GM21515 (cell line): ENCODE data around the gene TNFRSF6B.
"Not testable (repeated sequence)": the region's sequence is repeated elsewhere in the genome, so short reads cannot be mapped to it uniquely, and the experiment has no call there.

Source experiments
- ATAC-seq: cut with Tn5 transposase; IDR thresholded peaks from one replicate; pipeline ENCODE4 v1.9.1; 2021; ENCODE audit not compliant: unreplicated experiment

TNFRSF6B gene

DNA sequence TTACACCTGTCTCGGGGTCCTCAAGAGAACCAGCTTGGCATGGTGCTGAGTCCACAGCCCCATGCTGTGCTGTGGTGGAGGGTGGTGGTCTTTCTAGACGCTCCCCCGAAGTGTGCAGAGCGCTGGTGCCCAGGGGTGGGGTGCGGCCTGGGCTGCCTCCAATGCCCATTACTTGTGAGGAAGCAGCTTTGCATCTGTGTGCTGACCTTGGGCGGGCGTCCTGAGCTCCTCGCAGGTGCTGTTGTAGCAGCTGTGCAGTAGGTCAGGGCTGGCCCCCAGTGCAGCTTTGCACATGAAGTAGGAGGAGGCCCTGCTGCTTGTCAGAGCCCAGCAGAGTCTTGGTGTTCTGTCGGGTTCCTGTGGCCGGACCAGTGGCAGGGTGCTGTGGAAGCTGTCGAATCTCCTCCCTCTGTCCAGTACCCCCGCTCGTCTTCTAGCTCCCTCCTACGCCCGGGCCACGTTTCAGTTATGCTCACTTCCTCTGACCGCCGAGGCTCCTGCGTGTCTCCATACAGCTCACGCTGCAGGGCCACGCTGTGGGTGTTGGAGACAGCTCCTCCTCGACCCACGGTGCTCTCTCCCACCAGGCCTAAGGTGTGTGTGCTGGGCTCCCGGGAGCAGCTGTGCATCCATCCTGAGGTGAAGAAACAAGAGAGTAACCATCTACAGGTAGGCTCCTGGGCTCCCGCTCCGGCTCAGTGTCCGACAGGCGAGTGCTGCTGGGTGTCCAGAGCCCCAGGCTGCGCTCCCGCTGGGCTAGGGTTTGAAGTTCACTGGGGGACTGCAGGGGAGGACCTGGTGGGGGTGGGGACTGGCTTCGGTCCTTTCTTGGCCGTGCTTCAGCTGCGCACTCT lies 34.3 kb upstream of the TNFRSF6B start:
- ATAC-seq: no peak

GRCh38 chr20:63662813-63663189 lies 33.7 kb upstream of the TNFRSF6B start:
- no peak for ATAC-seq

DNA sequence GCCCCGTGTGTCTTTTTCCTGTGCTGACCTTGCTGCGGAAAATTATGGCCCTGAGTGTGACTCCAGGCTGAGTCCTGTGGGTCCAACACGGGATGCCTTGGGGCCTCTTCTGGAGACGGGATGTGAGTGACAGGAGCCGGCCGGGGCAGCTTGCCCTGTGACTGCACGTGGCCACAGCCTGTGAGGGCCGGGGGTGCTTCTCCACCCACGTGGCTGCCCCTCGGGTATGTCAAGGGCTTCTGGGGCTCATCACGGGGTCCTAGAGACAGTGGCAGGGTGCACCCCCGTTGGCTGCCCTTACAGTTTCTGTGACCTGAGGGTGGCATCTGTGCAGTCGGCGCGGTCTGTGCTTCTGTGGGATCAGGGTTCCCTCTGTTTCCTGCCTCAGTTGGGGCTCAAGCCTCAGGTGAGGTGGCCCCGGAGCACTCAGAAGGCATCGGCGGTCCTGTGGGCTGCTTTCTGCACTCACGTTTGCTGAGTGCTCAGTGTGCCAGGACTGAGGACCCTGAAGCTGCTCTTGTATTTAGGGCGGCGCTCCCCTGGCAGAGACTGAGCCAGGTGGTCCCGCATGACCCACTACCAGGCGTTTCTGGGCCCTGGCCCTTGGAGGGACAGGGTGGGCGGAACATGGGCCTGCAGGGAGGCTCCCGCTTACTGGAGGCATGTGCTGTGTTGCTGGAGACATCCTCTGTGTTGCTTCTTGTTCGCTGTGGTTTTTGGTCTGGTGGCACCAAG lies 33.0 kb upstream of the TNFRSF6B start:
- ATAC-seq: no peak

DNA sequence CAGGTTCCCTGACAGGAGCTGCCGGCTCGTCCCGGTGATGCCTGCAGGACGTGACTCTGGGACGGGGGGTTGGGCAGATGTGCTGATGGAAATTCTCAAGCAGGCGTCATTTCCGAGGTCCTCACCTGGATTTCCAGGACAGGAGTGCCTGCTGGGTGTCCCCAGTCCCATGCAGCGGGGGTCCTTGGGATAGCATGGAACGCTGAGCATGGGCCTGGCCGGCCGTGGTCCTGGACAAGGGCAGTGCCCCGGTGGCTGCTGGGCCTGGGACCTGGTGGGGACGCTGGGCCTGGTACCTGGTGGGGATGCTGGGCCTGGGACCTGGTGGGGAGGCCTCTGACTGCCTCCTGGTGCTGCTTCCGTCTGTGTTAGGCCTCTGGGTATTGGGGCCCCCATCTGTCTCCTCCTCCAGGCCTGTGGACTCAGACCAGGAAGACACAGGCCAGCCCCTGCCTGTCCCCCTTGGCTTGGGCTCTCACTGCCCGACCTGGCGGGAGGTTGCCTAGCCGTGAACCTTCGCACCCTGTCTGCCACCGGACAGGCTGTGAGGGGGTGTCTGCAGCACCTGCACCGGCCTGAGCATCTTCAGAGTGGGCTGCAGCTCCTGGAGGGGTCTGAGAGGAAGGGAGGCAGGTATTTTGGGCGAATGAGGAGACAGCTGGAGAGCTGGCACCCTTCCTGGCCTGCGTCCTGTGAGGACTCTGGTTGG lies 32.2 kb upstream of the TNFRSF6B start:
- ATAC-seq: no peak

GRCh38 chr20:63664861-63665594 lies 31.4 kb upstream of the TNFRSF6B start:
- no peak for ATAC-seq

DNA sequence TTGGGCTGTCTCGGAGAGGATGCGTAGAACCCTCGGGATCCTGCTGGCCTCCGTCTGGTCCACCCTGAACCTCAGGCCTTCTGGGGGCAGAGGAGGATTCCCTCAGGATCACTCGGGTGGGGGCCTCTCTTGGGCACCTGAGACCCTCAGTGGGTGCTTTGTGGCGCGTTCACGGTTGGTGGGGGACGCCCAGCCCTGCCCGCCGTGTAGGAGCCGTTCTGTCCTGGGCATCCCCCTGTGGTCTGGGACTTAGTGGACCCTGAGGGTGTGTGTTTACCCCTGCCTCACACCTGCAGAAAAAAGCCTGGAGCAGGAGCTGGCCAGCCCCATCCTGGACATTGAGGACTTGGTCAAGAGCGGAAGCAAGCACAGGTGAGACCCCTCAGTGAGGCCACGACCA lies 30.7 kb upstream of the TNFRSF6B start:
- ATAC-seq: no peak

- no peak for ATAC-seq
These were observed 28.6 kb upstream of the TNFRSF6B start for GRCh38 chr20:63667858-63668257.

DNA sequence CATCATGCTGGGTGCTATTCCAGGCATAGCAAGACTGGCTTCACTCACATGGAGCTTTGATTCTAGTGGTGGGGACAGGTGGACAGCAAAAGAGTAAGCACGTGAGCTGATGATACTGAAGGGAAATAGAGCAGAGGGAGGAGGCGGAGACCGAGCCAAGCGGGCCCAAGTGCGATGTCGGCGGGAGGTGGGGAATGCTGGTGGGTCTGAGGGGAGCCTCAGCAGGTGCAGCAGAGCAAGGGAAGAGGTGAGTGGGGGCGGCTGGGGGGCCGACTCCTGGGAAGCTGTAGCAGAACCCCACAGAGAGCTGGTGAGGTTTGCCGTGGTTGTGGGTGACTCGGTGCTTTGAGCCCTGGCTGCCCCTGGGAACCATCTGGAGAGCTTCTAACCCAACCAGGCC lies 28.1 kb upstream of the TNFRSF6B start:
- no peak for ATAC-seq

DNA sequence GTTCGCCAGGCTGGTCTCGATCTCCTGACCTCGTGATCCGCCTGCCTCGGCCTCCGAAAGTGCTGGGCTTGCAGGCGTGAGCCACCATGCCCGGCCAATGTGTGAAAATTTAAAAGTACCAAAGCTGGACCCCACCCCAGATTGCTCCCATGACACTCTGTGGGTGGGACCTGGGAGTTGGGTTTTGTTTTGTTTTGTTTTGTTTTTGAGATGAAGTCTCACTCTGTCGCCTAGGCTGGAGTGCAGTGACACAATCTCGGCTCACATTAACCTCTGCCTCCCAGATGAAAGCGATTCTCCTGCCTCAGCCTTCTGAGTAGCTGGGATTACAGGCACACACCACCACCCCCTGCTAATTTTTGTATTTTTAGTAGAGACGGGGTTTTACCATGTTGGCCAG lies 24.8 kb upstream of the TNFRSF6B start:
- ATAC-seq: not testable (repeated sequence)

GRCh38 chr20:63672666-63673065 lies 23.8 kb upstream of the TNFRSF6B start:
- no peak for ATAC-seq

DNA sequence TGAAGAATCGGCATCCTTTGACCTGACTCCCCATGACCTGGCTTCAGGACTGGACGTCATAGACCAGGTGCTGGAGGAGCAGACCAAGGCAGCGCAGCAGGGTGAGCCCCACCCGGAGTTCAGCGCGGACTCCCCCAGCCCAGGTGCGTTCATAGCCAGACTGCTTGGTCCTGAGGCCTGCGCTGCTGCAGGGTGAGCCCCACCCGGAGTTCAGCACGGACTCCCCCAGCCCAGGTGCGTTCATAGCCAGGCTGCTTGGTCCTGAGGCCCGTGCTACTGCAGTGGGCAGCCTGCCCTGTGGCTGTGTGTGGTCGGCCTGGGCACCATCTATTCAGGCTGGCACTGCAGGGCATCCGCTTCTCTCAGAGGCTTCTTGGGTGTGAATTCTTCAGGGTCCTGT lies 22.5 kb upstream of the TNFRSF6B start:
- ATAC-seq: no peak

DNA sequence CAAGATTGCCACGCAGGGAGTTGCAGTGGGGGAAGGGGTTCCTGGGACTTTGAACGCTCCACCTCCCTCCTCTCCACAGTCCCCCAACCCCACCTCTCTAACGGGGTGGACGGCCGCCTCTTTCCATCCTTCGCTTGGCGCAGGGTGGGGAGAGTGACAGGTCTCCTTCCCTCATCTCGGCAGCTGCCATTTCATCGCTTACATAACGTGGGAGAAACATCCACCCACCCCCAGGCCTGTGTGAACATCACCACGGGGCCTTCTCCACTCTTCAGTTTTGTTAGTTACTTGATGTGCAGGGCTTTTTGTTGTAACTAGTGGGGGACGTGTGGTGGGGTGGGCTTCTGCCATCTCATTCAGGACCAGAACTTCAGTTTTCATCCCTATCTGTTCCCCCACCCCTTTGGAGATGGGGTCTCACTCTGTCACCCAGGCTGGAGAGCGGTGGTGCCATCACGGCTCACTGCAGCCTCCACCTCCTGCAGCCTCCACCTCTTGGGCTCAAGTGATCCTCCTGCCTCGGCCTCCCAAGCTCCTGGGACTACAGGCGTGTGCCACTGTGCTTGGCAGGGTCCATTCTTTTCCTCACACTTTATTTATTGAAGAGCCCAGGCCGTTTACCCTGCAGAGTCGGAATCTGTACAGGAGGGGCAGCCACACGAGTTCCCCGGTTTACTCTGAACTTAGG lies 20.6 kb upstream of the TNFRSF6B start:
- ATAC-seq: no peak

- ATAC-seq: no peak
These were observed 18.4 kb upstream of the TNFRSF6B start for GRCh38 chr20:63678071-63678470.

GRCh38 chr20:63678667-63679465 lies 17.6 kb upstream of the TNFRSF6B start:
- no peak for ATAC-seq

- ATAC-seq: no peak
These were observed 16.6 kb upstream of the TNFRSF6B start for GRCh38 chr20:63679799-63680305.

DNA sequence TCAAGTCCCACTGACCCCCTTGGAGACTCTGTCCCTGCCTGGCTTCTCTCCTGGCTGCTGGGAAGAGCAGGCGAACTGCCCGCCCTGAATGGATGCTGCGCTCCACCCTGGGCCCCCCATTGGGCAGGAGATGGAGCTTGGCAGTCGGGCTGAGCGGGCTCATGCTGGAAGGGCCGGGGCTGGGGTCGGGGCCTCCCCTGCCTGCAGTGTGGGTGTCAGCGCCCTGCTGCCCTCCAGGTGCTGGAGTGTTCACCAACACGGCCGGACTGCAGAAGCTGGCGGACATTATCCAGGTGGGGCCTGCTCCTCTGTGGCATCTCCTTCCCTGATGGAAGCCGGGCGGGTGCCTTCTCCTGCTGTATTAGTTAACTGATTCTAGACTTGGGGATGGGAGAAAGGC lies 16.0 kb upstream of the TNFRSF6B start:
- no peak for ATAC-seq

DNA sequence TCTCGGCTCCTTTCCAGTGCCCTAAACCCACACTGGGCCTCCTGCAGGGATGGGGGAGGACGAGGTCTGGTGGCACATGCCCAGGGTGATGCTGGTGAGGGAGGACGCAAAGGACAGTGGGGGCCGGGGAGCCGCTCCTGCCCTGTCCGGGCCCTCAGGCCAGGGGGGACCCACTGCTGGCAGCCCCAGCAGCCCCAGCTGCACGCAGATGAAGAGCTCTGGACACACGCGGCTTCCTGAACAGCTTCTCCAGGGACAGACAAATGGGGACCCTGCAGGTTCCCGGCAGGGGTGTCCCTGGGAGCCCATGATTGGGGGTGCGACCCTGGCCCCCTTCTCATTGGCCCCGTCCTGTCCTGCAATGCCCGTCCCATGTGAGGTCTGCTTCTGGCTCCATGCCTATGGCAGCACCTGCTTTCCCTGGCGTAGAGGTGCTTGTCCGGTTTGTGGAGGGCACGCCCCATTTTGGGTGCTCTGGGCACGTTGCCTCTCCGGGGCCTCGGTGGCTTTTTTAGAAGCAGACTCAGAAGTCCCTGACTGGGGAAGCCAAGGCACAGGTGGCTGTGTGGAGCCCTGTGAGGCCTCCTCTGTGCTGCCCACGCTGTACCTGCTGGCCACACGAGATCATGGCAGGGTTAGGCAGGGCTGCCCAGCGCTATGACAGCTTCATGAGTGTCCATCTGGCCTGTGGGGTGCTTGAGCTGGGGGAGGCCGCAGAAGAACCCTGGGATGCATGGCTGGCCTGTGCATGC lies 15.4 kb upstream of the TNFRSF6B start:
- ATAC-seq: no peak

GRCh38 chr20:63681609-63682142 lies 14.8 kb upstream of the TNFRSF6B start:
- ATAC-seq: no peak
